ENCODE results near the gene RBM10. TPM values are rescaled to one million over a fixed set of nuclear protein-coding genes. Genes with fewer than 3 reads are reported as not detected.
A peak's percentile ranks its signal among the peaks of the same experiment; 100 is the strongest.

Gene RBM10
- total and polyA plus RNA-seq, 9 of the 15 experiments (the other 6 are each of a cell fraction or from before 2014, with no cell fraction given): 1.1 to 61.7 (median 31.5) TPM

DNA sequence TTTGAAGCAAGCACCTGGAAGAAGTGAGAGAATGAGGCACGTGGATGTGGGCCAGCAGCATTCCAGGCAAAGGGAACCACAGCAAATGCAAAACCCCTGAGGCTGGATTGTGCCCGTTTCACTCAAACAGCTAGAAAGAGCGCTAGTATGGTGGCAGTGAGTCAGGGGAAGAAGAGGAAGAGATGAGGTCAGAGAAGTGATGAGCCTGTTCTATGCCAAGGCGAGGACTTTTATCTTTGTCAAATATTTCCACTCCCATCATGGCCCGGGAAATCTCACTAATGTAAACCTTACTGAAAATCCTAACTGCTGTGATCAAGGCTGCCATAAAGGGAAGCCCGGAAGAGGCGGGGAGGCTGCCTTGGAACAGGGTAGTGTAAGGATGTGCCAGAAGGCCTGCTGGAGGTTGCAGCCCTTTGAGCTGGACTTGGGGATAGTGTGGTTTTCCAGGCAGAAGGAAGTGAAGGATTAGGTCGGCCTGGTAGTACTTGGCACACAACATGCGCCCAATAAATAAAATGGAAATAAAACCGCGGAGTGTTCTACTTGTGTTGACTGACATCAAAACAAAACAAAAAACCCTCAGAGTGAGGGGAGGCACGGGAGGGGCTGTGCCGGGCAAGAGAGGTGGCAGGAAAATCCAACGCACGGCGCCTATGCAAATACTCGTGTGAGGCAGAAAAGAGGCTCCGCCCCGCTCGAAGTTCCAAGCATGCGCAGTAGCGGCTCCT is 72.3 kb downstream of the RBM10 start:
- Histone ChIP-seq H3K9me1 (ENCODE audit: control insufficient read depth, insufficient read depth, low read length) (peaks cover 7% of the 10 kb centered on the region), H3K9me3 (replicated peaks; ENCODE audit: control insufficient read depth, insufficient read depth, low read depth, low read length) (no peaks in the 10 kb centered on the region), H3K4me3 (peak overlapping the region; percentile 24; the same call in 1 of the 2 replicates), H3K4me2 (ENCODE audit: insufficient read depth, low read length) (peak overlapping the region; percentile 98), H3K27me3 (ENCODE audit: control insufficient read depth in 2 of 2, insufficient read depth in 2 of 2, low read length in 2 of 2) (no peaks in the 10 kb centered on the region), H3K9ac (ENCODE audit: insufficient read depth in 1 of 2, low read depth in 2 of 2, low read length in 2 of 2) (peak overlapping the region; percentile 55 to 87; a peak in 3 of 4 replicates), H4K20me1 (replicated peaks; ENCODE audit: control insufficient read depth, insufficient read depth, low read length) (peaks cover 34% of the 10 kb centered on the region), H3K36me3 (ENCODE audit: control insufficient read depth, insufficient read depth, low read length) (peaks cover 60% of the 10 kb centered on the region; the same call in 2 of the 3 replicates), H3K4me1 (replicated peaks in 1 of 2; ENCODE audit: control insufficient read depth in 2 of 2, insufficient read depth in 2 of 2, low read length in 2 of 2) (peaks cover 16 to 30% of the 10 kb centered on the region in 2 experiments; a peak in 4 of 5 replicates), H3K27ac (ENCODE audit: extremely low read depth, low read depth, low read length) (peak overlapping the region; percentile 72), H3K79me2 (ENCODE audit: control insufficient read depth, insufficient read depth, low read length) (peaks cover 41% of the 10 kb centered on the region), H2AFZ (ENCODE audit: low read depth, low read length) (peak overlapping the region; percentile 68)
- intact Hi-C loops (cut with micrococcal nuclease) (no loop called here), in situ Hi-C loops (cut with MboI) (no loop called here)
- 17% methylated on average over 21 of the region's 22 CpGs for WGBS (ENCODE audit: insufficient coverage, low coverage, missing lambda C conversion rate)
- no TSS peak for BruUV-seq (replicated peaks)
- ChIA-PET CTCF (ENCODE audit: low intra/inter-chr PET ratio) (no interaction called here), POLR2A (interaction anchor here (0.6 to 2.8 kb wide), 9 partner anchors 9 to 301 kb away, joined by 3 to 21 read pairs (median 5); partner anchors contain the start of genes NDUFB11 and RBM10)
- peak in 1 of 4 experiments; percentile 9 for DNase-seq (ENCODE audit: extremely low read depth in 1 of 4, low spot score in 3 of 4)
- no peak for FAIRE-seq
- ATAC-seq: no peak
- TF ChIP-seq XRCC5 (IDR thresholded peaks at IDR 0.05; ENCODE audit: low read depth, low read length): no peak
- 0 out of 4 replicates have a peak, but pooled peaks of 1 of the 2 experiments have one; percentile 6 for TF ChIP-seq RAD21 (CRISPR knock-in tag; conservative IDR thresholded peaks at IDR 0.05 in 1 of 2, IDR thresholded peaks at IDR 0.05 in 1 of 2)
- TF ChIP-seq STAG1 (CRISPR knock-in tag; IDR thresholded peaks at IDR 0.05; ENCODE audit: borderline replicate concordance): no peak
- no peak for TF ChIP-seq SRSF9 (IDR thresholded peaks at IDR 0.05; ENCODE audit: borderline replicate concordance, low read depth, low read length)
- no peak for TF ChIP-seq RBM15 (IDR thresholded peaks at IDR 0.05; ENCODE audit: insufficient read depth, low read length)
- TF ChIP-seq TFAP4 (CRISPR knock-in tag; IDR thresholded peaks at IDR 0.05; ENCODE audit: borderline replicate concordance): peak; percentile 6; the same call in 1 of the 2 replicates
- TF ChIP-seq, protein P1, sequence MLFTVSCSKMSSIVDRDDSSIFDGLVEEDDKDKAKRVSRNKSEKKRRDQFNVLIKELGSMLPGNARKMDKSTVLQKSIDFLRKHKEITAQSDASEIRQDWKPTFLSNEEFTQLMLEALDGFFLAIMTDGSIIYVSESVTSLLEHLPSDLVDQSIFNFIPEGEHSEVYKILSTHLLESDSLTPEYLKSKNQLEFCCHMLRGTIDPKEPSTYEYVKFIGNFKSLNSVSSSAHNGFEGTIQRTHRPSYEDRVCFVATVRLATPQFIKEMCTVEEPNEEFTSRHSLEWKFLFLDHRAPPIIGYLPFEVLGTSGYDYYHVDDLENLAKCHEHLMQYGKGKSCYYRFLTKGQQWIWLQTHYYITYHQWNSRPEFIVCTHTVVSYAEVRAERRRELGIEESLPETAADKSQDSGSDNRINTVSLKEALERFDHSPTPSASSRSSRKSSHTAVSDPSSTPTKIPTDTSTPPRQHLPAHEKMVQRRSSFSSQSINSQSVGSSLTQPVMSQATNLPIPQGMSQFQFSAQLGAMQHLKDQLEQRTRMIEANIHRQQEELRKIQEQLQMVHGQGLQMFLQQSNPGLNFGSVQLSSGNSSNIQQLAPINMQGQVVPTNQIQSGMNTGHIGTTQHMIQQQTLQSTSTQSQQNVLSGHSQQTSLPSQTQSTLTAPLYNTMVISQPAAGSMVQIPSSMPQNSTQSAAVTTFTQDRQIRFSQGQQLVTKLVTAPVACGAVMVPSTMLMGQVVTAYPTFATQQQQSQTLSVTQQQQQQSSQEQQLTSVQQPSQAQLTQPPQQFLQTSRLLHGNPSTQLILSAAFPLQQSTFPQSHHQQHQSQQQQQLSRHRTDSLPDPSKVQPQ (CRISPR knock-in tag; IDR thresholded peaks at IDR 0.05; ENCODE audit: borderline replicate concordance): no peak
- TF ChIP-seq CEBPG (CRISPR knock-in tag; IDR thresholded peaks at IDR 0.05): no peak
- no peak for TF ChIP-seq CEBPG (tag; conservative IDR thresholded peaks at IDR 0.05 in 1 of 2, IDR thresholded peaks at IDR 0.05 in 1 of 2)
- TF ChIP-seq POLR2B (IDR thresholded peaks at IDR 0.05; ENCODE audit: low read depth, partially characterized antibody): peak; percentile 17
- no peak for TF ChIP-seq ZNF121 (CRISPR knock-in tag; conservative IDR thresholded peaks at IDR 0.05)
- peak; percentile 9 for TF ChIP-seq TAF1 (IDR thresholded peaks at IDR 0.05; ENCODE audit: control insufficient read depth, extremely low read depth, insufficient read depth, low read length, severe bottlenecking)
- TF ChIP-seq MXI1 (IDR thresholded peaks at IDR 0.05; ENCODE audit: low read depth, low read length): 0 out of 2 replicates have a peak, but pooled peaks have one; percentile 23
- 0 out of 2 replicates have a peak, but pooled peaks have one; percentile 11 for TF ChIP-seq SUPT5H (IDR thresholded peaks at IDR 0.05)
- no peak for TF ChIP-seq HDAC1 (IDR thresholded peaks at IDR 0.05)
